Measurements from ENCODE around the gene TRH.

DNA sequence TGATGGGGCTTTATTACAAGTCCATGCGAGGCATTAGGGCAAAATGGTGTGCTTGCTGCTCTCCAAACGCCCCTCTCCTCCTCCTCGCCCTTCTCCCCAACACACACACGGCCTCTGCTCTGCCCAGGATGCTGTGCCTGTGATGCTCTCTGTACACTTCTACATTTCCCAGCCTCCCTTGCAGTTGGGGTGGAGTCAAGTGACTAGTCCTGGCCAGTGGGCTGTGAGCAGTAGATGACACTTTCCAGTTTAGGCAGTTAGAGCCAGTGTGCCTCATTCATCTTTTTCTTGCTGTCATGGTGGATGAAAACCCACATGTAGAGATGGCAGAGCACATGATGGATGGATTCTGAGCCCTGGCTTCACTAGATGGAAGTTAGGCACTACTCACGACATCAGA lies 5.4 kb downstream of the TRH start:
- no peak for TF ChIP-seq EZH2 (IDR thresholded peaks at IDR 0.05; ENCODE audit: low read depth, low read length, severe bottlenecking)
- TF ChIP-seq, protein P1, sequence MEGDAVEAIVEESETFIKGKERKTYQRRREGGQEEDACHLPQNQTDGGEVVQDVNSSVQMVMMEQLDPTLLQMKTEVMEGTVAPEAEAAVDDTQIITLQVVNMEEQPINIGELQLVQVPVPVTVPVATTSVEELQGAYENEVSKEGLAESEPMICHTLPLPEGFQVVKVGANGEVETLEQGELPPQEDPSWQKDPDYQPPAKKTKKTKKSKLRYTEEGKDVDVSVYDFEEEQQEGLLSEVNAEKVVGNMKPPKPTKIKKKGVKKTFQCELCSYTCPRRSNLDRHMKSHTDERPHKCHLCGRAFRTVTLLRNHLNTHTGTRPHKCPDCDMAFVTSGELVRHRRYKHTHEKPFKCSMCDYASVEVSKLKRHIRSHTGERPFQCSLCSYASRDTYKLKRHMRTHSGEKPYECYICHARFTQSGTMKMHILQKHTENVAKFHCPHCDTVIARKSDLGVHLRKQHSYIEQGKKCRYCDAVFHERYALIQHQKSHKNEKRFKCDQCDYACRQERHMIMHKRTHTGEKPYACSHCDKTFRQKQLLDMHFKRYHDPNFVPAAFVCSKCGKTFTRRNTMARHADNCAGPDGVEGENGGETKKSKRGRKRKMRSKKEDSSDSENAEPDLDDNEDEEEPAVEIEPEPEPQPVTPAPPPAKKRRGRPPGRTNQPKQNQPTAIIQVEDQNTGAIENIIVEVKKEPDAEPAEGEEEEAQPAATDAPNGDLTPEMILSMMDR (IDR thresholded peaks at IDR 0.05; ENCODE audit: control extremely low read depth in 1 of 3, insufficient read depth in 1 of 3, low read depth in 1 of 3, low read length in 3 of 3): no peak
- TF ChIP-seq RBBP5 (IDR thresholded peaks at IDR 0.05; ENCODE audit: borderline replicate concordance, low read depth, low read length): no peak
- TF ChIP-seq JUN (IDR thresholded peaks at IDR 0.05; ENCODE audit: low read depth, low read length): no peak

Data from H1 (cell line).